Hepatocyte (in vitro differentiated cells): ENCODE measurements around the gene HIBADH.

ENCODE experiments used
- CTCF ChIP-seq: fragments of 200-600 bp; sonication (generic); IDR thresholded peaks from 2 replicates; pipeline ENCODE4 v1.5.1; 2016; ENCODE audit warnings: antibody characterized with exemption, mild to moderate bottlenecking; ENCODE audit not compliant: poor library complexity
- EZH2 ChIP-seq: fragments of 200-600 bp; sonication (generic); IDR thresholded peaks from 2 replicates; pipeline ENCODE4 v1.6.1; 2016; ENCODE audit warnings: antibody characterized with exemption, mild to moderate bottlenecking, borderline replicate concordance

- TF ChIP-seq CTCF: no peak
- no peak for TF ChIP-seq EZH2
Measured at GRCh38 chr7:27619492-27619891, 43.2 kb downstream of the HIBADH start.
